ENCODE results near the gene PPP1R9A.
A peak's percentile ranks its signal among the peaks of the same experiment; 100 is the strongest.

Gene PPP1R9A

GRCh38 chr7:95056901-95057300, 149.5 kb downstream of the PPP1R9A start:
- no peak for DNase-seq
- intact Hi-C loops (cut with DNase I): no loop called here

DNA sequence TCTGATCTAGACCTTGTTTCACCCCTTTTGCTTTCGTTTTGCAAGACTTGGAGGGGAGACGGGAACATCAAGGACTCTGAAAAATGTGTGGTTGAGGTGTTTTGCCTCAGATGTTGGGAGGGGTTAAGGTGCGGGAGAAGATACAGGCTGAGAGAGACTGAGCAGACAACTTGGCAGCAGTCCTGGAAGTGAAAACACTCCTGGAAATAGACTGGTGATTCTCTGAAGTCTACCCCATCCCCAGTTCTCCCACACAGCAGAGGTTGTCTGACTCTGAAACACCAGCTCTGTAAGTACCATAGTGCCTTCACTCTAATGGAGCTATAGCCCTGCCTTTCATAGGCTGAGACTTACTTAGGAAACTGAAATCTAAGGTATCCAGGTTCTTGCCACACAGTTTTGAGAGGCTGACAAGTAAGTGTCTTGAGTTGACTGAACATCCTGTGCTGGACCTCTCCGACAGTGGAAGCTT, 152.5 kb downstream of the PPP1R9A start:
- intact Hi-C loops (cut with DNase I): no loop called here
- DNase-seq: peak in 3 of 42 donors; percentile 18 to 39 (median 21)

DNA sequence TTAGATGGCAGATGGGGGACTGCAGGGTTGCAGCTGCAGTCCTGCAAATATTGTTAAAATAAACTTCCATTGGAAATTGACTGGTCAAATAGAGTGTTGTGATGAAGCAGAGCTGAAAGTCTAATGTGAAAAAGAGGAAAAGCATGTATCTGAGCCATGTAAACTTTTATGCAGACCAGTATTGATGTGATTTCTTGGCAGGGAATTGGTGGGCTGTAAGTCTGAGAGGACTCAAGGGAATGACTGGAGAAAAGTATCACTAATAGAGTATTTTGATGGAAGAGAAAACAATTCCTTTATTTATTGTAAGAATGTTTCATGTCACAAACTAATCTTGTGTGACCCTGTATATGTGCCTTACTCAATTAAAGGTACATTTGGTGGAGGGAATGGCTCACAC, 155.5 kb downstream of the PPP1R9A start:
- DNase-seq: no peak
- intact Hi-C loops (cut with DNase I): no loop called here

GRCh38 chr7:95066737-95067530, 159.5 kb downstream of the PPP1R9A start:
- intact Hi-C loops (cut with DNase I): no loop called here
- no peak for DNase-seq

DNA sequence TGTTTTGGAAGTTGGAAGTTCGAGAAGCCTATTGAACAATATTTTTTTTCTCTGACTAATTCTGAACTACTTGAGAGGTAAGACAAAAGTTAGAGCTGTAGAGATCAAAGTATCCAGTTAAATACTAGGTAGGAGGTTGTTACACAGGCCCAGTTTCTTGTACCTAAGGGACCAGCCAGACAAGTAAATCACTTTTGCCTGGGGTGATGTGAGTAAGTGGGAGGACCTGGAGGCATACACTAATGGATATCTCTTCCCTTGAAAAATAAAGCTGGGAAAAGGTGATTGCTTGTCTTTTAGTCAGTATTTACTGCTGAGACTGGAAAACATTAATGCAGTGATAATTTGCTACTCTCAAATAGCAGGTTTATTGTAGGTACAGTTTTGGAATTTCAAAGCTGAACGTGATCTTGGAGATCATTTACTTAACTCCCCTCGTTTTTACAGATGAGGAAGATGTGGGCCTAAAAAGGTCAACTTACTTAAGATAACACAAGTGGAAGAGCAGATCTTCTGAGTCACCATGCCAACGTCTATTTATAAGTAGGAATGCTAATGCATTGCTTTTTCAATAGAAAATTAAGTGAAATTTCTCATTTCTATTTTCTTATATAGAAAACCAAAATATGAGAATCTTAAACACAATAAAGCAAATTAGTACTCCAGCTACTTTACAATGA, 181.3 kb downstream of the PPP1R9A start:
- intact Hi-C loops (cut with DNase I): no loop called here
- DNase-seq: no peak

DNA sequence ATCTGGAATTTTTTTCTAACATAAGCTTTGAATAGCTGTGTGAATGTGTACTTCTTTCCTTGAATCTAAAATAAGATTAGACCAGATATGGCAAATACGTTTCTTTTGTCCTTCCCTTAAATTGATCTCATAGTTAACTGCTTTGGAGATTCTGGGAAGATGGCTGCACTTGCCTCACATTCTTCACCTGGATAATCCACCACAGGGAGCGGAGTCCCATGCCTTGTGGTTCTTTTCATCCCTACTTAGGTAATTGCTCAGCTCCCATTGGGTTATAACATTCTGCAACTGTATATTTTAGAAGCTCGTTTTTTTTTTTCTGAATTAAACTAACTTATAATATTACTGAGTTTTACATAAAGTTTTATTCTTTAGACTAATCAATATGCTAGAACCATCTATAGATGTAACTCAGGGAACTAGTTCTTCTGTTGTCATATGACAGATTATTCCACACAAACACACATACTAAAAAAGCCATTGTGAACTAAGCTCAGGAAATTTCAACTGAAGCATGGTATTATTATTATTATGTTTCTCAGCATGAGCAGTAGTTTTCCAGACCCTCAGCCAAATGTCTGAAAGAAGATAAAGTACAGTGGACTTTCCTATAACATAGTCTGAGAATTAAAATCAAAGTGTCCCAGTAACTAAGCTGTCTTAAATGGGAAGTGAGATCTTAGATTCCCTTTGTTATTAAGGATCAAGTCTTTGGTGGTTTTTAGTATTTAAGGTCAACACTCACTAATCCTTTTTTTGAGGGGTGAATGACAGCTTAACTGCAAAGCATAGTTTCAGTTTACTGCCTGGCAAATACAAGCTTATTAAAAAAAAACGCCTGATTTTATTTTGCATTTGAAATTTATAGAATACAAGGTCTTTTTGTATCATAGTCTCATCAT, 182.3 kb downstream of the PPP1R9A start:
- no peak for DNase-seq
- intact Hi-C loops (cut with DNase I): no loop called here

DNA sequence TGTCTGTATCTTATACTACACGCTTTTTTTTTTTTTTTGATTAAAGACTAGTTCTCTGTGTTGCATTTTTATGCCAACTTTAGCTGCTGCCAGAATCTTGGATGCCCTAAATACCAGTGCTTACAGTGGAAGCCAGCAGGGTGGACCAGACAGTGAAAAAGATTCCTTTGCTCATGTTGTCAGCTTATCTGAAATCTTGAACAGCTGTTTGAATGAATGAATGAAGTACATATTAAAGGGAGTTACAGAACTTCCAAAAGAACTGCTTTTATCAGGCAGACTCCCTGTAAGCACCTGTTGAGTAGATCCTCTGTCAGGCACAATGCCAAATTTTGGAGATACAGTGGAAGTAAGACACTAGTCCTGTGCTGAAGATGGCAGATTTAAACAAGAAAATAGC, 184.9 kb downstream of the PPP1R9A start:
- DNase-seq: no peak
- intact Hi-C loops (cut with DNase I): no loop called here

DNA sequence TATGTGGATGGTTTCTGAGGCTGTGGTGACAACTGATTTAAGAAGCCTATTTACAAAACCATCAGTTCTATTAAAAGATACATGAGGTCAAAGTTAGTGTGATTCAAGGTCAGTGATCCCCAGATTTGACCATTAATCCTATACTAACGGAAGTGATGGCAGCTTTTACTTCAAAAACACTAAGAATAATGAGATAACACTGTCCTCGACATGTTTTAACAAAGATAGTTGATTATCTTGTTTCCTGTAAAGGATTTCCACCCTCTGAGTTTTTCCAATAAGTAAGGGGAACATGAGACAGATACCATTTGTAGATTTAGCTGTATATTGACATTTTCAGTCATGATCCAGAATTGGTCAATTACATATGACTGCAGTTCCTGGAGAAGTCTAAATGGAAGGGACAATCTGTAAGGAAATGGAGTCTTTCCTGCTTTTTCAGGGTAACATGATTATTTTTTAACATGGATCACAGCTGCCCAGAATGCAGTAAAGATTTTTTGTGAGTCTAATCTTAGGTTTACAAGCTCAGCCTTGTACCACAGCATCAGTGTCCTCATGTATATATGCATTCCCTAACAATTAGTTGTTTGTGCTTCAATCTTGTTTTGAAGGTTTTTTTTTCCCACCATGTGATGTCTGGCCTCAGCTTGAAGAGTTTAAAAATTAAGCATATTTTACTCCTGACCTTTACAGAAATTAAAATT, 188.0 kb downstream of the PPP1R9A start:
- intact Hi-C loops (cut with DNase I): no loop called here
- DNase-seq: no peak

GRCh38 chr7:95095966-95096540, 188.7 kb downstream of the PPP1R9A start:
- DNase-seq: peak in 1 of 42 donors; percentile 10
- intact Hi-C loops (cut with DNase I): no loop called here

- intact Hi-C loops (cut with DNase I): no loop called here
Observed at GRCh38 chr7:95097291-95097690, 189.9 kb downstream of the PPP1R9A start.

GRCh38 chr7:95097851-95098250, 190.5 kb downstream of the PPP1R9A start:
- intact Hi-C loops (cut with DNase I): no loop called here
- no peak for DNase-seq

More at GRCh38 chr7:95097291-95097690, 189.9 kb downstream of the PPP1R9A start:
- DNase-seq: no peak

GRCh38 chr7:95099106-95099505, 191.7 kb downstream of the PPP1R9A start:
- intact Hi-C loops (cut with DNase I): no loop called here
- DNase-seq: no peak

- intact Hi-C loops (cut with DNase I): no loop called here
- DNase-seq: no peak
Observed at GRCh38 chr7:95101422-95101821, 194.0 kb downstream of the PPP1R9A start.

DNA sequence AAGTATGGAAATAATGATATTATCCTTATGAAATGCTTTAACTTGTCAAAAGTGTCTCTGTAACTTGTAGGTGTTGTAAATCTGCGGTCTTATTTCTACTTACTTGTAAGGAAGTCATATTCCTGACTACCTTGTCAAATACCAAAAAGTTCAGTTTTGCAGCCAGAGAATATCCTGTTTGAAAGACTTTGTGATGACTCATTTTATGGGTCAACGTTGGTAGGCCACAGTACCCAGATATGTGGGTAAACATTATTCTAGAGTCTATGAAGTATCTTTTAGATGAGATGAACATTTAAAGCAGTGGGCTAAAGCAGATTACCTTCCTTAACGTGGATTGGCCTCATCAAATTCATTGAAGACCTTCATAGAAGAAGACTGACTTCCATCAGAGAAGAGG, 195.3 kb downstream of the PPP1R9A start:
- DNase-seq: no peak
- intact Hi-C loops (cut with DNase I): no loop called here

GRCh38 chr7:95104739-95105138, 197.3 kb downstream of the PPP1R9A start:
- DNase-seq: peak in 3 of 42 donors; percentile 16 to 20 (median 18)
- intact Hi-C loops (cut with DNase I): no loop called here

GRCh38 chr7:95105627-95106026, 198.2 kb downstream of the PPP1R9A start:
- intact Hi-C loops (cut with DNase I): no loop called here

DNA sequence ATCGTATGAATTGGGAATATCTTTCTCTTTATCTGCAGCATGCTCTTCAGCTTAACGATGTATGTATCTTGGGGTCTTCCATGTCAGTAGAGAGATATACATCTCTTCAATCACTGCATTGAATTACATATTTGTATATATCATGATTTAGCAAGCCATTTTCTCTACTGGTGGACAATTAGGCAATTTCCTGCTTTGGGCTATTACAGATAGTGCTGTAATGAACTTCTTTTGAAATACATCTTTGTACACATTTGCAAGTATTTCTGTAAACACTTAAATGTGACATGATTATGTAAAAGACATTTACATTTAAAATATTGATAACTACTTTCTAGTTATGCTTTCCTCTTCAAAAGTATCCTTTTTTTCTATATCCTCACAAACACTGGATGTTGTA, 199.0 kb downstream of the PPP1R9A start:
- intact Hi-C loops (cut with DNase I): no loop called here
- DNase-seq: no peak

More at GRCh38 chr7:95105627-95106026, 198.2 kb downstream of the PPP1R9A start:
- no peak for DNase-seq

- intact Hi-C loops (cut with DNase I): no loop called here
- no peak for DNase-seq
Observed at GRCh38 chr7:95110707-95111106, 203.3 kb downstream of the PPP1R9A start.

GRCh38 chr7:95113590-95113989, 206.2 kb downstream of the PPP1R9A start:
- DNase-seq: no peak

More at GRCh38 chr7:95113590-95113989, 206.2 kb downstream of the PPP1R9A start:
- intact Hi-C loops (cut with DNase I): no loop called here

All from head of caudate nucleus (tissue), 42 donors.